ENCODE data around the gene EDAR. TPM values are rescaled to one million over a fixed set of nuclear protein-coding genes. Genes with fewer than 3 reads are reported as not detected.
A peak's percentile ranks its signal among the peaks of the same experiment; 100 is the strongest.

EDAR gene
- total RNA-seq, 2 experiments from 2014 or later, result not detected

- ATAC-seq, result no peak
- H3K4me3 Mint-ChIP-seq, result no peak overlapping the region
- H3K36me3 Mint-ChIP-seq, result no peaks in the 10 kb centered on the region
- no peaks in the 10 kb centered on the region for H3K27me3 Mint-ChIP-seq
- no peak for DNase-seq
- CTCF ChIA-PET, result no interaction called here
- H3K9me3 Mint-ChIP-seq (ENCODE audit: low read depth), result no peaks in the 10 kb centered on the region
- H3K4me1 Mint-ChIP-seq, result peaks cover 11% of the 10 kb centered on the region
- H3K27ac Mint-ChIP-seq, result no peak overlapping the region
Measured at GRCh38 chr2:108935271-108935741, 53.7 kb downstream of the EDAR start.

GRCh38 chr2:108934583-108935245 is 54.3 kb downstream of the EDAR start:
- peaks cover 11% of the 10 kb centered on the region for H3K4me1 Mint-ChIP-seq
- ATAC-seq (no peak), DNase-seq (no peak)
- H3K4me3 Mint-ChIP-seq, result no peak overlapping the region
- no peaks in the 10 kb centered on the region for H3K27me3 Mint-ChIP-seq
- H3K9me3 Mint-ChIP-seq (ENCODE audit: low read depth), result no peaks in the 10 kb centered on the region
- no peaks in the 10 kb centered on the region for H3K36me3 Mint-ChIP-seq
- H3K27ac Mint-ChIP-seq, result no peak overlapping the region
- CTCF ChIA-PET, result no interaction called here

- no peak for DNase-seq
- Mint-ChIP-seq H3K4me3 (no peak overlapping the region), H3K9me3 (ENCODE audit: low read depth) (no peaks in the 10 kb centered on the region), H3K27me3 (no peaks in the 10 kb centered on the region), H3K27ac (no peak overlapping the region), H3K4me1 (peaks cover 11% of the 10 kb centered on the region), H3K36me3 (no peaks in the 10 kb centered on the region)
- ATAC-seq, result no peak
- CTCF ChIA-PET, result no interaction called here
Measured at GRCh38 chr2:108934151-108934550, 54.9 kb downstream of the EDAR start.

GRCh38 chr2:108933691-108934117 is 55.3 kb downstream of the EDAR start:
- no peaks in the 10 kb centered on the region for H3K27me3 Mint-ChIP-seq
- DNase-seq (no peak), ATAC-seq (no peak)
- no peaks in the 10 kb centered on the region for H3K36me3 Mint-ChIP-seq
- no peak overlapping the region for H3K4me3 Mint-ChIP-seq
- H3K27ac Mint-ChIP-seq, result no peak overlapping the region
- CTCF ChIA-PET, result no interaction called here
- H3K9me3 Mint-ChIP-seq (ENCODE audit: low read depth), result no peaks in the 10 kb centered on the region
- H3K4me1 Mint-ChIP-seq, result peaks cover 11% of the 10 kb centered on the region

GRCh38 chr2:108932736-108933332 is 56.2 kb downstream of the EDAR start:
- H3K9me3 Mint-ChIP-seq (ENCODE audit: low read depth), result no peaks in the 10 kb centered on the region
- no peak for DNase-seq
- H3K4me3 Mint-ChIP-seq, result no peak overlapping the region
- no peaks in the 10 kb centered on the region for H3K36me3 Mint-ChIP-seq
- H3K27me3 Mint-ChIP-seq, result no peaks in the 10 kb centered on the region
- no peak overlapping the region for H3K27ac Mint-ChIP-seq
- CTCF ChIA-PET, result no interaction called here
- H3K4me1 Mint-ChIP-seq, result peaks cover 5% of the 10 kb centered on the region
- ATAC-seq, result no peak

GRCh38 chr2:108931372-108931771 is 57.6 kb downstream of the EDAR start:
- Mint-ChIP-seq H3K27me3 (no peaks in the 10 kb centered on the region), H3K4me1 (no peaks in the 10 kb centered on the region), H3K36me3 (no peaks in the 10 kb centered on the region), H3K4me3 (no peak overlapping the region), H3K27ac (no peak overlapping the region), H3K9me3 (ENCODE audit: low read depth) (no peaks in the 10 kb centered on the region)
- CTCF ChIA-PET, result interaction anchor here (1.0 kb wide), 1 partner anchor 579 kb away, joined by 3 read pairs; no protein-coding TSS in a partner anchor
- ATAC-seq, result no peak
- DNase-seq, result no peak

GRCh38 chr2:108929807-108930425 is 59.1 kb downstream of the EDAR start:
- H3K4me3 Mint-ChIP-seq, result no peak overlapping the region
- no peaks in the 10 kb centered on the region for H3K4me1 Mint-ChIP-seq
- ATAC-seq (no peak), DNase-seq (no peak)
- no peaks in the 10 kb centered on the region for H3K36me3 Mint-ChIP-seq
- no peaks in the 10 kb centered on the region for H3K9me3 Mint-ChIP-seq (ENCODE audit: low read depth)
- H3K27me3 Mint-ChIP-seq, result no peaks in the 10 kb centered on the region
- no peak overlapping the region for H3K27ac Mint-ChIP-seq
- CTCF ChIA-PET, result interaction anchor here (1.6 kb wide), 1 partner anchor 580 kb away, joined by 5 read pairs; no protein-coding TSS in a partner anchor

GRCh38 chr2:108928660-108929377 is 60.2 kb downstream of the EDAR start:
- no peak for DNase-seq
- ATAC-seq, result no peak
- no peak overlapping the region for H3K4me3 Mint-ChIP-seq
- no peak overlapping the region for H3K27ac Mint-ChIP-seq
- no peaks in the 10 kb centered on the region for H3K9me3 Mint-ChIP-seq (ENCODE audit: low read depth)
- H3K27me3 Mint-ChIP-seq, result no peaks in the 10 kb centered on the region
- H3K36me3 Mint-ChIP-seq, result no peaks in the 10 kb centered on the region
- CTCF ChIA-PET, result interaction anchor here (0.7 to 1.6 kb wide), 4 partner anchors 29 to 585 kb away, joined by 3 to 5 read pairs (median 4); no protein-coding TSS in a partner anchor
- H3K4me1 Mint-ChIP-seq, result no peaks in the 10 kb centered on the region

GRCh38 chr2:108927936-108928659 is 60.9 kb downstream of the EDAR start:
- DNase-seq (no peak), ATAC-seq (peak; percentile 51)
- H3K9me3 Mint-ChIP-seq (ENCODE audit: low read depth), result no peaks in the 10 kb centered on the region
- no peak overlapping the region for H3K27ac Mint-ChIP-seq
- H3K27me3 Mint-ChIP-seq, result no peaks in the 10 kb centered on the region
- no peak overlapping the region for H3K4me3 Mint-ChIP-seq
- CTCF ChIA-PET, result interaction anchor here (0.7 to 1.6 kb wide), 4 partner anchors 30 to 586 kb away, joined by 3 to 5 read pairs (median 4); no protein-coding TSS in a partner anchor
- no peaks in the 10 kb centered on the region for H3K36me3 Mint-ChIP-seq
- no peaks in the 10 kb centered on the region for H3K4me1 Mint-ChIP-seq

GRCh38 chr2:108927405-108927804 is 61.6 kb downstream of the EDAR start:
- H3K27me3 Mint-ChIP-seq, result no peaks in the 10 kb centered on the region
- no peak overlapping the region for H3K4me3 Mint-ChIP-seq
- no peak overlapping the region for H3K27ac Mint-ChIP-seq
- H3K4me1 Mint-ChIP-seq, result no peaks in the 10 kb centered on the region
- DNase-seq, result no peak
- no peaks in the 10 kb centered on the region for H3K36me3 Mint-ChIP-seq
- CTCF ChIA-PET, result no interaction called here
- H3K9me3 Mint-ChIP-seq (ENCODE audit: low read depth), result no peaks in the 10 kb centered on the region
- ATAC-seq, result no peak

- ATAC-seq (no peak), DNase-seq (no peak)
- no peaks in the 10 kb centered on the region for H3K27me3 Mint-ChIP-seq
- no peak overlapping the region for H3K27ac Mint-ChIP-seq
- no peaks in the 10 kb centered on the region for H3K9me3 Mint-ChIP-seq (ENCODE audit: low read depth)
- H3K36me3 Mint-ChIP-seq, result no peaks in the 10 kb centered on the region
- CTCF ChIA-PET, result no interaction called here
- H3K4me1 Mint-ChIP-seq, result no peaks in the 10 kb centered on the region
- no peak overlapping the region for H3K4me3 Mint-ChIP-seq
Measured at GRCh38 chr2:108926561-108927380, 62.2 kb downstream of the EDAR start.

GRCh38 chr2:108925735-108926134 is 63.3 kb downstream of the EDAR start:
- CTCF ChIA-PET, result no interaction called here
- DNase-seq (no peak), ATAC-seq (no peak)
- Mint-ChIP-seq H3K4me3 (no peak overlapping the region), H3K27me3 (no peaks in the 10 kb centered on the region), H3K36me3 (no peaks in the 10 kb centered on the region), H3K4me1 (no peaks in the 10 kb centered on the region), H3K27ac (no peak overlapping the region), H3K9me3 (ENCODE audit: low read depth) (no peaks in the 10 kb centered on the region)
